Activated naive CD8-positive, alpha-beta T cell treated with anti-CD3 and anti-CD28 coated beads for 36 hours (primary cell): ENCODE results near the gene NEMP1. TPM values are rescaled to one million over a fixed set of nuclear protein-coding genes. Genes with fewer than 3 reads are reported as not detected.
A peak's percentile ranks its signal among the peaks of the same experiment; 100 is the strongest.

ENCODE experiments used
- DNase-seq: peaks from one replicate; pipeline ENCODE4 v3.0.0; 2021
- H3K27ac Mint-ChIP-seq: one replicate; pipeline ENCODE4 v1.8.0; 2022; ENCODE audit warnings: mild to moderate bottlenecking, moderate library complexity, mixed read lengths
- H3K27me3 Mint-ChIP-seq: one replicate; pipeline ENCODE4 v1.8.0; 2022; ENCODE audit warnings: mild to moderate bottlenecking, mixed read lengths
- H3K36me3 Mint-ChIP-seq: one replicate; pipeline ENCODE4 v1.8.0; 2021; ENCODE audit warnings: mild to moderate bottlenecking, mixed read lengths
- H3K4me1 Mint-ChIP-seq: one replicate; pipeline ENCODE4 v1.8.0; 2021; ENCODE audit warnings: mixed read lengths
- H3K4me3 Mint-ChIP-seq: one replicate; pipeline ENCODE4 v1.8.0; 2022; ENCODE audit warnings: mild to moderate bottlenecking, moderate library complexity, mixed read lengths
- H3K9me3 Mint-ChIP-seq: one replicate; pipeline ENCODE4 v1.8.0; 2022; ENCODE audit warnings: mixed read lengths
- total RNA-seq, 2 experiments: library from RNA; stranded (reverse); gene quantifications; one replicate each; pipeline ENCODE4 v1.2.3, GENCODE V29; 2021

NEMP1 gene
- total RNA-seq, 2 experiments from 2014 or later = 50.5 to 51.2 TPM

GRCh38 chr12:57016348-57016747, 62.2 kb downstream of the NEMP1 start, which contains the start of gene TAC3:
TAC3 (minus strand) TSS chr12:57016529; CDS start chr12:57015797, 732 bp downstream.
- Mint-ChIP-seq H3K9me3 (no peaks in the 10 kb centered on the region), H3K27ac (no peak within 1 kb of the TSS), H3K4me1 (peaks cover 28% of the 10 kb centered on the region), H3K4me3 (no peak within 1 kb of the TSS), H3K36me3 (no peaks in the 10 kb centered on the region), H3K27me3 (peaks cover 4% of the 10 kb centered on the region)
- no peak for DNase-seq

GRCh38 chr12:57012600-57013465, 65.8 kb downstream of the NEMP1 start:
- no peak overlapping the region for H3K27ac Mint-ChIP-seq
- peaks cover 4% of the 10 kb centered on the region for H3K27me3 Mint-ChIP-seq
- H3K9me3 Mint-ChIP-seq = no peaks in the 10 kb centered on the region
- no peak overlapping the region for H3K4me3 Mint-ChIP-seq
- H3K36me3 Mint-ChIP-seq = no peaks in the 10 kb centered on the region
- H3K4me1 Mint-ChIP-seq = peaks cover 31% of the 10 kb centered on the region
- no peak for DNase-seq

- H3K27ac Mint-ChIP-seq = peak overlapping the region; percentile 46
- H3K27me3 Mint-ChIP-seq = peaks cover 4% of the 10 kb centered on the region
- peaks cover 40% of the 10 kb centered on the region for H3K4me1 Mint-ChIP-seq
- no peak overlapping the region for H3K4me3 Mint-ChIP-seq
- H3K36me3 Mint-ChIP-seq = no peaks in the 10 kb centered on the region
- DNase-seq = no peak
- H3K9me3 Mint-ChIP-seq = no peaks in the 10 kb centered on the region
Observed at GRCh38 chr12:57011438-57012424, 66.9 kb downstream of the NEMP1 start.

GRCh38 chr12:57010627-57011247, 67.9 kb downstream of the NEMP1 start:
- peaks cover 4% of the 10 kb centered on the region for H3K27me3 Mint-ChIP-seq
- DNase-seq = no peak
- no peak overlapping the region for H3K4me3 Mint-ChIP-seq
- no peaks in the 10 kb centered on the region for H3K36me3 Mint-ChIP-seq
- H3K9me3 Mint-ChIP-seq = no peaks in the 10 kb centered on the region
- peaks cover 42% of the 10 kb centered on the region for H3K4me1 Mint-ChIP-seq
- no peak overlapping the region for H3K27ac Mint-ChIP-seq

GRCh38 chr12:57009949-57010626, 68.5 kb downstream of the NEMP1 start:
- Mint-ChIP-seq H3K4me3 (no peak overlapping the region), H3K4me1 (peaks cover 45% of the 10 kb centered on the region), H3K27ac (no peak overlapping the region), H3K27me3 (peaks cover 4% of the 10 kb centered on the region), H3K9me3 (no peaks in the 10 kb centered on the region), H3K36me3 (no peaks in the 10 kb centered on the region)
- DNase-seq = no peak

GRCh38 chr12:57008178-57008577, 70.4 kb downstream of the NEMP1 start:
- DNase-seq = no peak
- Mint-ChIP-seq H3K27ac (peak overlapping the region; percentile 71), H3K4me1 (peaks cover 47% of the 10 kb centered on the region)

GRCh38 chr12:57006809-57007475, 71.6 kb downstream of the NEMP1 start:
- H3K4me1 Mint-ChIP-seq = peaks cover 39% of the 10 kb centered on the region
- H3K9me3 Mint-ChIP-seq = no peaks in the 10 kb centered on the region
- peak overlapping the region; percentile 82 for H3K4me3 Mint-ChIP-seq
- peak overlapping the region; percentile 71 for H3K27ac Mint-ChIP-seq
- no peaks in the 10 kb centered on the region for H3K27me3 Mint-ChIP-seq
- DNase-seq = no peak
- H3K36me3 Mint-ChIP-seq = peaks cover 10% of the 10 kb centered on the region

More at GRCh38 chr12:57008178-57008577, 70.4 kb downstream of the NEMP1 start:
- Mint-ChIP-seq H3K4me3 (no peak overlapping the region), H3K27me3 (no peaks in the 10 kb centered on the region), H3K36me3 (peaks cover 8% of the 10 kb centered on the region), H3K9me3 (no peaks in the 10 kb centered on the region)

- Mint-ChIP-seq H3K27me3 (no peaks in the 10 kb centered on the region), H3K4me1 (peaks cover 38% of the 10 kb centered on the region), H3K9me3 (no peaks in the 10 kb centered on the region), H3K4me3 (peak within 1 kb of the TSS; percentile 88), H3K36me3 (peaks cover 10% of the 10 kb centered on the region), H3K27ac (peak within 1 kb of the TSS; percentile 72)
- DNase-seq = peak; percentile 83
Observed at GRCh38 chr12:57005980-57006808, 72.4 kb downstream of the NEMP1 start, which contains the start of gene ZBTB39. ZBTB39 (minus strand) TSS chr12:57006546; CDS start chr12:57004917, 1,629 bp downstream.

Other genes with a start within 250 kb of the NEMP1 start
- not detected for gene SDR9C7, start 144.4 kb downstream of the NEMP1 start, total RNA-seq
- gene RDH16, start 121.2 kb downstream of the NEMP1 start, total RNA-seq = under 1 TPM; 0.10 to 0.12 TPM
- 1 to 10 TPM; 7.0 to 7.2 TPM for gene ZBTB39, start 72.2 kb downstream of the NEMP1 start, total RNA-seq
- gene TAC3, start 62.3 kb downstream of the NEMP1 start, total RNA-seq = under 1 TPM; 0.31 to 0.32 TPM
- 1 to 10 TPM; 1.3 to 1.4 TPM for gene MYO1A, start 28.7 kb downstream of the NEMP1 start, total RNA-seq
- 10 to 100 TPM; 47.2 to 48.0 TPM for gene NAB2, start 10.3 kb upstream of the NEMP1 start, total RNA-seq
- gene STAT6, start 32.6 kb upstream of the NEMP1 start, total RNA-seq = 100 to 1,000 TPM; 256 to 259 TPM
- 1 to 10 TPM; 1.3 to 2.0 TPM for gene LRP1, start 49.7 kb upstream of the NEMP1 start, total RNA-seq
- gene LRP1-AS, start 68.8 kb upstream of the NEMP1 start, total RNA-seq = not detected
- gene NXPH4, start 138.0 kb upstream of the NEMP1 start, total RNA-seq = under 1 TPM; 0.19 to 0.26 TPM
- gene SHMT2, start 150.9 kb upstream of the NEMP1 start, total RNA-seq = 100 to 1,000 TPM; 517 to 532 TPM
- 1 to 10 TPM; 2.0 to 2.6 TPM for gene STAC3, start 172.4 kb upstream of the NEMP1 start, total RNA-seq